Lower leg skin (tissue), 3 donors: ENCODE measurements around the gene EN1.

Experiments used
- POLR2A ChIP-seq, 2 donors: fragments of 450-650 bp; IDR thresholded peaks; one replicate each; pipeline ENCODE4 v1.6.1; 2016 to 2017; ENCODE audit warnings: antibody characterized with exemption in 2 of 2, mild to moderate bottlenecking in 1 of 2, moderate library complexity in 1 of 2
- TF ChIP-seq, protein P1 (sequence below), 3 donors: fragments of 450-650 bp; IDR thresholded peaks; one replicate each; pipeline ENCODE4 v1.5.1; 2016; ENCODE audit warnings: antibody characterized with exemption in 3 of 3, mild to moderate bottlenecking in 3 of 3, moderate library complexity in 2 of 3

DNA sequence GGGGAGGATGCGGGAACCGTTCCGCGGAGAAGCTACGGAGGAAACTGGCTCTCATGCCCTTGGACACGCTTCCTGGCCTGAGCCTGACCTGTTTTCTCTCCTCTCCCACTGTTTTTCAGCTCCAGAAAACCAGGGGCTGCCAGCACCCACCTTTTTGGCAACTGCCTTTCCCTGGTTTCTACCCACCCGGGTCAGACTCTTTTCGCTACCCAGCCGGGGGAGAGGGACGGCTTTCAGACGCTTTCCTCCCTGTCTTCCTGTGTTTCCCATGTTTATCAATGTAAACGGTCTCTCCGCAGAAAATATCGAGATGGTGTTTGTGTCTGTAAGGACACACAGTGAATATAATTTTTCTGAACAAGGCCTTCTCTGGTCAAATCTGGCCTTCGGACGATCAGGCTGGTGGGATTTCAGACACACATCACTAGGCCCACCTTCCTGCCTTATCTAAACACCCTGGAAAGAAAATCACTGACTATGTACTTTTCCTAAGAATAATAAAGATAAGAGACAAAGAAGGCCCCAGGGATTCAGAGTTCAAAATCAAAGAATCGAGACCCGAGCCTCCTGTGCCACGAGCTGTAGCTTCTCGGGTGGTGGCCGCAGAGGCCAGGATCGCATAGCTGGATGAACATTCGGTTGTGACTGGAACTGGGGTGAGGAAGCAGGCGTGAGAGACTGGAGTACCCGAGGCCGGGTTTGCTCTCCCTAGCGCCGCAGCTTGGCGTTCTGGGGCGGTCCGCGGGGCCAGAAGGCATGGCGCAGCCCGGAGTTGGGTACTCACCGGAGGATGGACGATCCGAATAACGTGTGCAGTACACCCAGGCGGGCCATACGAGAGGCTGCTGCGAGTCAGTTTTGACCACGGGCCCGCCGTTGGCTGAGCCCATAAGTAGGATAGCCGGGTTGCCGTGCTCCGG, 1.7 kb downstream of the EN1 start:
- TF ChIP-seq, protein P1, sequence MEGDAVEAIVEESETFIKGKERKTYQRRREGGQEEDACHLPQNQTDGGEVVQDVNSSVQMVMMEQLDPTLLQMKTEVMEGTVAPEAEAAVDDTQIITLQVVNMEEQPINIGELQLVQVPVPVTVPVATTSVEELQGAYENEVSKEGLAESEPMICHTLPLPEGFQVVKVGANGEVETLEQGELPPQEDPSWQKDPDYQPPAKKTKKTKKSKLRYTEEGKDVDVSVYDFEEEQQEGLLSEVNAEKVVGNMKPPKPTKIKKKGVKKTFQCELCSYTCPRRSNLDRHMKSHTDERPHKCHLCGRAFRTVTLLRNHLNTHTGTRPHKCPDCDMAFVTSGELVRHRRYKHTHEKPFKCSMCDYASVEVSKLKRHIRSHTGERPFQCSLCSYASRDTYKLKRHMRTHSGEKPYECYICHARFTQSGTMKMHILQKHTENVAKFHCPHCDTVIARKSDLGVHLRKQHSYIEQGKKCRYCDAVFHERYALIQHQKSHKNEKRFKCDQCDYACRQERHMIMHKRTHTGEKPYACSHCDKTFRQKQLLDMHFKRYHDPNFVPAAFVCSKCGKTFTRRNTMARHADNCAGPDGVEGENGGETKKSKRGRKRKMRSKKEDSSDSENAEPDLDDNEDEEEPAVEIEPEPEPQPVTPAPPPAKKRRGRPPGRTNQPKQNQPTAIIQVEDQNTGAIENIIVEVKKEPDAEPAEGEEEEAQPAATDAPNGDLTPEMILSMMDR (IDR thresholded peaks at IDR 0.05), result no peak
- TF ChIP-seq POLR2A (IDR thresholded peaks at IDR 0.05), result no peak
